GM19463 (cell line): ENCODE measurements around the gene EXOG.

Source experiments
- ATAC-seq: cut with Tn5 transposase; IDR thresholded peaks from one replicate; pipeline ENCODE4 v1.9.1; 2021; ENCODE audit warnings: mild to moderate bottlenecking, moderate library complexity; ENCODE audit not compliant: unreplicated experiment

EXOG gene

GRCh38 chr3:38496131-38496910 lies at the start of gene EXOG:
EXOG (plus strand) TSS chr3:38496340; CDS start chr3:38496368, 28 bp downstream.
- peak; percentile 91 for ATAC-seq

- ATAC-seq: no peak
Observed at GRCh38 chr3:38446812-38447211, 49.3 kb upstream of the EXOG start.

- no peak for ATAC-seq
Observed at GRCh38 chr3:38450853-38451252, 45.3 kb upstream of the EXOG start.

- peak; percentile 53 for ATAC-seq
Observed at GRCh38 chr3:38453075-38453912, 42.8 kb upstream of the EXOG start, which contains the start of gene ACVR2B. ACVR2B (plus strand) TSS chr3:38453890; CDS start chr3:38454323, 433 bp downstream.

- peak; percentile 8 for ATAC-seq
Observed at GRCh38 chr3:38453913-38454177, 42.3 kb upstream of the EXOG start.

- ATAC-seq: peak; percentile 27
Observed at GRCh38 chr3:38454178-38454883, 41.8 kb upstream of the EXOG start.

GRCh38 chr3:38454884-38455638 lies 41.1 kb upstream of the EXOG start:
- ATAC-seq: peak; percentile 48

- peak; percentile 10 for ATAC-seq
Observed at GRCh38 chr3:38455639-38456430, 40.3 kb upstream of the EXOG start.

GRCh38 chr3:38457111-38458003 lies 38.8 kb upstream of the EXOG start:
- ATAC-seq: no peak

GRCh38 chr3:38458796-38459498 lies 37.2 kb upstream of the EXOG start:
- ATAC-seq: no peak

- ATAC-seq: no peak
Observed at GRCh38 chr3:38459499-38460048, 36.6 kb upstream of the EXOG start.

- no peak for ATAC-seq
Observed at GRCh38 chr3:38460377-38461270, 35.5 kb upstream of the EXOG start.

- no peak for ATAC-seq
Observed at GRCh38 chr3:38465588-38466154, 30.5 kb upstream of the EXOG start.

- ATAC-seq: no peak
Observed at GRCh38 chr3:38468765-38469164, 27.4 kb upstream of the EXOG start.

- no peak for ATAC-seq
Observed at GRCh38 chr3:38469852-38470251, 26.3 kb upstream of the EXOG start.

- ATAC-seq: no peak
Observed at GRCh38 chr3:38471260-38471857, 24.8 kb upstream of the EXOG start.
